Measurements from ENCODE around the gene UBE2L3. TPM values are rescaled to one million over a fixed set of nuclear protein-coding genes. Genes with fewer than 3 reads are reported as not detected.
"Not testable (repeated sequence)": the region's sequence is repeated elsewhere in the genome, so short reads cannot be mapped to it uniquely, and the experiment has no call there.

UBE2L3 gene
- total and polyA plus RNA-seq, 3 experiments from 2014 or later, result 74.3 to 109 (median 80.2) TPM

- H3K27me3 ChIP-seq (ENCODE audit: insufficient read depth, low read length, poor library complexity, severe bottlenecking); POLR2A ChIA-PET; H3K36me3 ChIP-seq (ENCODE audit: insufficient read depth, low read length); H3K9me3 Mint-ChIP-seq; DNase-seq; H3K4me1 ChIP-seq (ENCODE audit: insufficient read depth, low read length); H3K27ac ChIP-seq (ENCODE audit: low read depth, low read length); H3K27me3 Mint-ChIP-seq; H3K4me3 ChIP-seq (ENCODE audit: low read length); H3K27ac Mint-ChIP-seq; H3K9me3 ChIP-seq (ENCODE audit: low read length); H3K36me3 Mint-ChIP-seq; CTCF ChIA-PET; H3K4me3 Mint-ChIP-seq; H3K4me1 Mint-ChIP-seq: not testable (repeated sequence)
Measured at GRCh38 chr22:21550008-21550677, 17.4 kb upstream of the UBE2L3 start.

GRCh38 chr22:21550678-21551047 lies 16.9 kb upstream of the UBE2L3 start:
- H3K4me1 ChIP-seq (ENCODE audit: insufficient read depth, low read length); POLR2A ChIA-PET; H3K27ac ChIP-seq (ENCODE audit: low read depth, low read length); H3K4me1 Mint-ChIP-seq; H3K27ac Mint-ChIP-seq; CTCF ChIA-PET; H3K9me3 ChIP-seq (ENCODE audit: low read length); DNase-seq; H3K9me3 Mint-ChIP-seq; H3K36me3 ChIP-seq (ENCODE audit: insufficient read depth, low read length); H3K4me3 ChIP-seq (ENCODE audit: low read length); H3K27me3 ChIP-seq (ENCODE audit: insufficient read depth, low read length, poor library complexity, severe bottlenecking); H3K27me3 Mint-ChIP-seq; H3K4me3 Mint-ChIP-seq; H3K36me3 Mint-ChIP-seq: not testable (repeated sequence)

GRCh38 chr22:21551361-21551760 lies 16.2 kb upstream of the UBE2L3 start, which contains the start of gene RIMBP3C:
Gene RIMBP3C (minus strand): TSS chr22:21551461. CDS start chr22:21550976, 485 bp downstream.
- CTCF ChIA-PET, DNase-seq, H3K27ac Mint-ChIP-seq: not testable (repeated sequence)

GRCh38 chr22:21559345-21560125 lies 8.0 kb upstream of the UBE2L3 start:
- H3K4me1 ChIP-seq (ENCODE audit: insufficient read depth, low read length); H3K9me3 Mint-ChIP-seq; H3K27ac ChIP-seq (ENCODE audit: low read depth, low read length); H3K27ac Mint-ChIP-seq; H3K27me3 Mint-ChIP-seq; H3K36me3 Mint-ChIP-seq; H3K4me3 Mint-ChIP-seq; H3K4me3 ChIP-seq (ENCODE audit: low read length); POLR2A ChIA-PET; CTCF ChIA-PET; H3K4me1 Mint-ChIP-seq; H3K9me3 ChIP-seq (ENCODE audit: low read length); H3K36me3 ChIP-seq (ENCODE audit: insufficient read depth, low read length); H3K27me3 ChIP-seq (ENCODE audit: insufficient read depth, low read length, poor library complexity, severe bottlenecking): not testable (repeated sequence)
- DNase-seq, result peak in 1 of 5 donors; percentile 34

More at GRCh38 chr22:21551361-21551760, 16.2 kb upstream of the UBE2L3 start, which contains the start of gene RIMBP3C:
- H3K27ac ChIP-seq (ENCODE audit: low read depth, low read length); H3K27me3 Mint-ChIP-seq; H3K36me3 Mint-ChIP-seq; H3K9me3 Mint-ChIP-seq; H3K4me1 Mint-ChIP-seq; H3K4me1 ChIP-seq (ENCODE audit: insufficient read depth, low read length); POLR2A ChIA-PET; H3K4me3 ChIP-seq (ENCODE audit: low read length); H3K9me3 ChIP-seq (ENCODE audit: low read length); H3K27me3 ChIP-seq (ENCODE audit: insufficient read depth, low read length, poor library complexity, severe bottlenecking); H3K36me3 ChIP-seq (ENCODE audit: insufficient read depth, low read length): not testable (repeated sequence)
- H3K4me3 Mint-ChIP-seq, result peak within 1 kb of the TSS in 1 of 7 donors; percentile 15

GRCh38 chr22:21560657-21561056 lies 6.9 kb upstream of the UBE2L3 start:
- H3K36me3 Mint-ChIP-seq; H3K9me3 ChIP-seq (ENCODE audit: low read length); H3K27me3 ChIP-seq (ENCODE audit: insufficient read depth, low read length, poor library complexity, severe bottlenecking); H3K27ac ChIP-seq (ENCODE audit: low read depth, low read length); H3K9me3 Mint-ChIP-seq; H3K36me3 ChIP-seq (ENCODE audit: insufficient read depth, low read length); H3K27me3 Mint-ChIP-seq; H3K4me3 Mint-ChIP-seq; H3K4me3 ChIP-seq (ENCODE audit: low read length); POLR2A ChIA-PET; DNase-seq; H3K4me1 Mint-ChIP-seq; CTCF ChIA-PET; H3K4me1 ChIP-seq (ENCODE audit: insufficient read depth, low read length): not testable (repeated sequence)
- H3K27ac Mint-ChIP-seq, result peak overlapping the region in 1 of 8 donors; percentile 43

- H3K9me3 Mint-ChIP-seq, result no peaks in the 10 kb centered on the region
- no peak overlapping the region for H3K27ac ChIP-seq (ENCODE audit: low read depth, low read length)
- no peaks in the 10 kb centered on the region for H3K9me3 ChIP-seq (ENCODE audit: low read length)
- ChIA-PET POLR2A (interaction anchor here (0.7 kb wide), 1 partner anchor 15 kb away, joined by 3 read pairs; no protein-coding TSS in a partner anchor), CTCF (interaction anchor here (1.6 kb wide), 1 partner anchor 9 kb away, joined by 3 read pairs; no protein-coding TSS in a partner anchor)
- peak overlapping the region in 1 of 8 donors; percentile 64 for H3K27ac Mint-ChIP-seq
- H3K27me3 Mint-ChIP-seq, result no peaks in the 10 kb centered on the region
- H3K4me3 Mint-ChIP-seq, result no peak overlapping the region
- H3K36me3 Mint-ChIP-seq, result peaks cover 0 to 4% (median 0%) of the 10 kb centered on the region in 3 donors
- H3K36me3 ChIP-seq (ENCODE audit: insufficient read depth, low read length), result no peaks in the 10 kb centered on the region
- no peaks in the 10 kb centered on the region for H3K27me3 ChIP-seq (ENCODE audit: insufficient read depth, low read length, poor library complexity, severe bottlenecking)
- DNase-seq, result no peak
- peaks cover 6% of the 10 kb centered on the region for H3K4me1 ChIP-seq (ENCODE audit: insufficient read depth, low read length)
- no peak overlapping the region for H3K4me3 ChIP-seq (ENCODE audit: low read length)
- H3K4me1 Mint-ChIP-seq, result peaks cover 8 to 10% (median 9%) of the 10 kb centered on the region in 3 donors
Measured at GRCh38 chr22:21563912-21564311, 3.6 kb upstream of the UBE2L3 start.

- peak overlapping the region in 1 of 8 donors; percentile 64 for H3K27ac Mint-ChIP-seq
- peaks cover 0 to 6% (median 1%) of the 10 kb centered on the region in 3 donors for H3K36me3 Mint-ChIP-seq
- ChIA-PET POLR2A (no interaction called here), CTCF (interaction anchor here (1.6 kb wide), 1 partner anchor 9 kb away, joined by 3 read pairs; no protein-coding TSS in a partner anchor)
- no peak overlapping the region for H3K4me3 ChIP-seq (ENCODE audit: low read length)
- H3K27me3 Mint-ChIP-seq, result no peaks in the 10 kb centered on the region
- no peak for DNase-seq
- peaks cover 12 to 14% (median 13%) of the 10 kb centered on the region in 3 donors for H3K4me1 Mint-ChIP-seq
- H3K27ac ChIP-seq (ENCODE audit: low read depth, low read length), result no peak overlapping the region
- no peak overlapping the region for H3K4me3 Mint-ChIP-seq
- H3K9me3 ChIP-seq (ENCODE audit: low read length), result no peaks in the 10 kb centered on the region
- no peaks in the 10 kb centered on the region for H3K27me3 ChIP-seq (ENCODE audit: insufficient read depth, low read length, poor library complexity, severe bottlenecking)
- H3K4me1 ChIP-seq (ENCODE audit: insufficient read depth, low read length), result peaks cover 11% of the 10 kb centered on the region
- no peaks in the 10 kb centered on the region for H3K9me3 Mint-ChIP-seq
- H3K36me3 ChIP-seq (ENCODE audit: insufficient read depth, low read length), result no peaks in the 10 kb centered on the region
Measured at GRCh38 chr22:21564411-21564810, 3.1 kb upstream of the UBE2L3 start.

- Histone ChIP-seq H3K27me3 (ENCODE audit: insufficient read depth, low read length, poor library complexity, severe bottlenecking) (no peaks in the 10 kb centered on the region), H3K9me3 (ENCODE audit: low read length) (no peaks in the 10 kb centered on the region), H3K4me1 (ENCODE audit: insufficient read depth, low read length) (peaks cover 51% of the 10 kb centered on the region), H3K27ac (ENCODE audit: low read depth, low read length) (peak overlapping the region; percentile 95), H3K36me3 (ENCODE audit: insufficient read depth, low read length) (peaks cover 13% of the 10 kb centered on the region), H3K4me3 (ENCODE audit: low read length) (peak overlapping the region; percentile 75)
- ChIA-PET POLR2A (interaction anchor here (1.1 to 1.3 kb wide), 2 partner anchors 61 to 74 kb away, joined by 4 to 5 read pairs; partner anchors contain the start of gene YDJC), CTCF (interaction anchor here (1.5 to 2.4 kb wide), 4 partner anchors 61 to 78 kb away, joined by 4 to 7 read pairs (median 4); partner anchors contain the start of gene SDF2L1)
- Mint-ChIP-seq H3K27ac (peak overlapping the region; percentile 69 to 97 (median 94)), H3K4me1 (peaks cover 50 to 53% (median 53%) of the 10 kb centered on the region in 3 donors), H3K9me3 (no peaks in the 10 kb centered on the region), H3K36me3 (peaks cover 0 to 19% (median 5%) of the 10 kb centered on the region in 3 donors), H3K4me3 (peak overlapping the region; percentile 86 to 94 (median 90)), H3K27me3 (no peaks in the 10 kb centered on the region)
- peak in 1 of 5 donors; percentile 17 for DNase-seq
Measured at GRCh38 chr22:21568347-21569075, 997 bp downstream of the UBE2L3 start.

Measured in CD8-positive, alpha-beta memory T cell (primary cell).